ENCODE data around the gene PPFIBP1.

GRCh38 chr12:27513155-27513824 lies 10.7 kb upstream of the PPFIBP1 start:
- TF ChIP-seq CTCF (IDR thresholded peaks at IDR 0.05), result no peak
- no peak for TF ChIP-seq POLR2A (IDR thresholded peaks at IDR 0.05)
